Muscle of back (tissue), 11 donors: ENCODE data around the gene CLVS2. TPM values are rescaled to one million over a fixed set of nuclear protein-coding genes. Genes with fewer than 3 reads are reported as not detected.

Experiments used
- DNase-seq, 3 donors: peaks; one replicate each; pipeline versions ENCODE4 v3.0.0 to v3.0.0-alpha.2; 2013
- polyA plus RNA-seq, 10 donors: library from polyadenylated mRNA; unstranded; fragments of 120-200 nt; gene quantifications; one replicate each; pipeline ENCODE4 v1.2.1, GENCODE V29; 2013; ENCODE audit not compliant: insufficient read length in 10 of 10

Gene CLVS2
- polyA plus RNA-seq, 10 donors, result 0.18 to 0.99 (median 0.49) TPM

GRCh38 chr6:123022975-123023374 lies 26.9 kb downstream of the CLVS2 start:
- DNase-seq, result peak in 2 of 3 donors; percentile 6 to 30

- no peak for DNase-seq
Observed at GRCh38 chr6:123024976-123025375, 28.9 kb downstream of the CLVS2 start.

- no peak for DNase-seq
Observed at GRCh38 chr6:123027408-123027807, 31.4 kb downstream of the CLVS2 start.

DNA sequence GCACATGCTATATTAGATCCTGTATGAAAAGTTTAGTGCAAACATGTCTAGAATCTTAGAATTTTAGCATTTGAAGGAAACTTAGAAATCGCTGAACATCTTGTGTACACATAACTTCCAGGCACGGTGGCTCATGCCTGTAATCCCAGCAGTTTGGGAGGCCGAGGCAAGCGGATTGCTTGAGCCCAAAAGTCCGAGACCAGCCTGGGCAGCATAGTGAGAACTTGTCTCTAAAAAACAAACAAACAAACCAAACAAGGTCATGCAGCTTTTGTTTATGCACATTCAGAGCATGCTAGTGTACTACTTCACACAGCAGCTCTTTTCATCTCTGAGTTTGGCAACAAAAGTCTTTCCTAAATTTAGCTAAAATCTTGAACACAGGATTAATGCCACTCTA lies 32.2 kb downstream of the CLVS2 start:
- no peak for DNase-seq

GRCh38 chr6:123030282-123030681 lies 34.2 kb downstream of the CLVS2 start:
- no peak for DNase-seq

DNA sequence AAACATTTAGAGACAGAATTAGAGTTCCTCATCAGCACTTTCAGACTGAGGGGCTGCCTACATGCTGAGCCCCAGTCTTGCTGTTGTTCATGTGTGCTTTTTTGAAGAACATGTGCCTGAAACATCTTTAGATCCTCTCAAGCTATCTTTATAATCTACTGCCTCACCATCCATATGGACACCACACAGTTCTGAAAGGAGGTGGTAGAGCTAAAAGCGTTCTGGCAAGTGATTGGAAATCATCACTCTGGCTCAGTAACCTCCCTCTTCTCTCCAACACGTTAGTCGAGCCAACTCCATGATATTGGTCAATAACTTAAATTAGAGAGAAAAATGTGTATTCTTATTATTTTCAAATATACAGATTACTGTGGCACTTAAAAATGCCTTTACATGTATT lies 40.6 kb downstream of the CLVS2 start:
- no peak for DNase-seq

- no peak for DNase-seq
Observed at GRCh38 chr6:123039431-123039830, 43.4 kb downstream of the CLVS2 start.

- DNase-seq, result no peak
Observed at GRCh38 chr6:123042401-123042800, 46.4 kb downstream of the CLVS2 start.

GRCh38 chr6:123044341-123044860 lies 48.4 kb downstream of the CLVS2 start:
- no peak for DNase-seq

DNA sequence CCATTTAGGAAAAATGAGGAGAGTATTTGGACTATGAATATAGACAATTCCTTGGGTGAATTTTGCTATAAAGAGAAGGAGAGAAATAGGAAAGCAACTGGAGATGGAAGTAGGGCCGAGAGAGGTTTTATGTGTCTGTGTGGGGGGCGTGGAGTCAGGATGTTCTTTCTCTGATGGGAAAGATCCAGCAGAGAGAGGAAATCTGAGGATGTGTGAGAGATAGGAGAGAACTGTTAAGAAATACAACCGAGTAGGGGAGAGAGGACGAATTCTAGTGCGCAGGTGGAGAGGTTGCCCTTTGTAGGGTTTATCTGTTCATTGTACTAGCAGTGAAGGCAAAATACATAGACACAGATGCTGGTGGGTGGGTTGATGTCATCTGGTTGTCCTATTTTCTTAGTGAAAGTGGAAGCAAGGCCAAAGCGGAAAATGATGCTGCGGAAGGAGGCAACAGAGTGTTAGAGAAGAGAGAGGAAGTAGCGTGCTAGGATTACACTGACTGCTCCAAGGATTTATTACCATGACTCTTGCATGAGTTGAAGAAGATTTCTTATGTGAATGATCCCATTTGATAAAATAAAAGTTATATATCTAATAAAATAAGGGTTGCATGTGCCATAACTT lies 57.7 kb downstream of the CLVS2 start:
- peak in 1 of 3 donors; percentile 7 for DNase-seq

GRCh38 chr6:123055256-123055655 lies 59.2 kb downstream of the CLVS2 start:
- DNase-seq, result peak in 1 of 3 donors; percentile 5

DNA sequence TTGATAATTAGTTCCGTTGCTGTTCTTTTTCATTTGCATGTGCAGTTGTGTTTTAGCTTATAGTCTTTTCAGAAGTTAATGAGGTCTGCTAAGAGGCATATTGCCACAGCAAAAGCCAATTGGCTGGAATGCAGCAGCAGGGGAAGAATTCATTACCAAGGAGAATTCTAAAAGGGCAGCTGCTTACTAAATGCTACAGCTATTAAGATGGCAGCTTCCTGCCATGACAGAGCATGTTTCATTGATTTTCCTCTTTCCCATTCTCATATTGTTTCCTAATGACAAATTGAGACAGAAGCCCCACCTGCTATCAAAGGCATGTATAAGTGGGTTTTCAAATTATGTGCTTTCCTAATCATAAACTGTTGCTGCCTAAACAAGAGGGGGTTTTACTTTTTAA lies 66.6 kb downstream of the CLVS2 start:
- DNase-seq, result no peak

DNA sequence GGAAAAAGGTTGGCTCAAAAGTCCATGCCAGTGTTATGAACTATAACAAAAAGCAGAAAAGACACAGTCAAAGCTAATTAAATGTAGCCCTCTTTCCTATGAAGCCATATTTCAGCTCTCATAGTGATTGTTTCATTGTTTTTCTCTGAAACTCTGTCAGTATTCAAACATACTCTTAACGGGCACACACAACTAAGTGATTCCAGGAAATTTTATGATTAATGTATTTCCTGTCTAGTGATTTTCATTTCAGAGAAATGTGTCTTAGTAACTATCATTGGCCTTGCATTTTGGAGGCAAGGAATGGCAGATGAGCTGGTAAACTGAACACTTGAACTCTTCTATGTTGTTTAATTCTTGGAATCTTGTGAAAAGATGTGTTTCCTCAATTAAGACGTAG lies 68.0 kb downstream of the CLVS2 start:
- DNase-seq, result no peak

GRCh38 chr6:123074616-123075015 lies 78.6 kb downstream of the CLVS2 start:
- no peak for DNase-seq

- DNase-seq, result no peak
Observed at GRCh38 chr6:123085403-123085802, 89.4 kb downstream of the CLVS2 start.

DNA sequence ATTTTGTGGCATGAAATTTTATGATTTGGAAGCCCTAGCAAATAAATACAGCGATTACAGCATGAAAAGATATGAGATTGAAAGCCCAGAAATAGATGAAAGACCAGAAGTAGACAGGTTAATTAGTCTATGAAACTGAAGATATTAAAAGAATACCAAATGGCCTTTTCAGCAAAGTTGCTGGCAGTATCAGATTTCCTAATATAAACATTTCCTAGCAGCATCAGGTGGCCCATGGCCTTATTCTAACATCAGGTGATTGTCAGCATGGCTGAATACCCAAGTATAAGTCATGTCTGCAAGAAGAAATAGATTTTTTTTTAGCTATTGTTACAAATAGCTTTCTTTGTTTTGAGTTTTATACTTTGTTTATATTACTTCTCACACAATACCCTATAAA lies 93.2 kb downstream of the CLVS2 start:
- no peak for DNase-seq

DNA sequence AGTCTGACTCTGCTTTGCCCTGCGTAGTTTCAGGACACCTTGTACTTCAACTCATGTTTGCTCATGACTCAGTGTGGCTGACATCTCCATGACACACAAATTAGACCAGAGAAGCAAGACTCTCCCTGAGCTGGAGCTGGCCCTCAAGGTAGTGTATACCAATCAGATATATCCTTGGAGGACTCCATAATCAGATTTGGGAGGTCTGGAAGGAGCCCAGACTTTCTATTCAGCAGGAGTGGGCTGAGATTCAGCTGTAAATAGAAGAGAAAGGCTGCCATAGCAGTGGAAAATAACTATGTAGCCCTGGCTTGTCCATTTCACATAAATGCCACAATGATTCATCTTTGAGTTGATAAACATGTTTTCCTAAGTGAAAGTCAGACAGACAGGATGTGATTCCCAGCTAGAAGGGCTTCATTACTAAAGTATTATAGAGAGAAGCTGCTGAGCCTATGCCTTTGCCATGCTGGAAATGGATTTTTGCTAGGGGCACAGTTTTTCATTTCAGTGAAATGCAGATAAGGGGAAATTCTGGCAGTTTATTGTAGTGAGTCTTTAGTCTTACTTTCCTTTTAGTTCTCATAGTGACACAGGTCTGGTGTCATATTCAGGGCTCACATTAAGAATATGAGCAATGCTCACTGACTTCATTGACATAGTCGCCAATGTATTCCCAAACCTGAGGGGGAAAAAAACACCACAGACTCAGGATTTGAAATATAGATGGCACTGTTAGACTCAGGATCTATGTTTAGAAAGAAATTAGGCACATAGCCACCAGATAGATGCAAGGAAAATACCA lies 95.3 kb downstream of the CLVS2 start:
- DNase-seq, result no peak

DNA sequence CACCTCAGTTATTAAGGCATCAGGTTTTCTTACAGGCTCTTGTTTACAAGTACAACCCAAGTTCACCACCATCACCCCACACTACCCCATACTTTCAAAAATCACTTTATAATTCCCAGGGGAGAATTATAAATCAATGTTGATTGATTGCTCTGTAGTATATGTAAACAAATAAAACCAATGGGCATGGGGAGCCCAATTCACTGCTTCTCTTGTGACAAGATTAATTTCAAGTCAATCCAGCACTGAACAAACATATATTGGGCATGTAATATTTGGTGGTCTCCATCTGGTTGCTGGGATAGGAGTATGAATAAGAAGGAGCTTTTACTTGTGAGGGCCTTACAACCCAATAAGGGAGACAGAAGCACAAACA lies 95.8 kb downstream of the CLVS2 start:
- DNase-seq, result no peak

DNA sequence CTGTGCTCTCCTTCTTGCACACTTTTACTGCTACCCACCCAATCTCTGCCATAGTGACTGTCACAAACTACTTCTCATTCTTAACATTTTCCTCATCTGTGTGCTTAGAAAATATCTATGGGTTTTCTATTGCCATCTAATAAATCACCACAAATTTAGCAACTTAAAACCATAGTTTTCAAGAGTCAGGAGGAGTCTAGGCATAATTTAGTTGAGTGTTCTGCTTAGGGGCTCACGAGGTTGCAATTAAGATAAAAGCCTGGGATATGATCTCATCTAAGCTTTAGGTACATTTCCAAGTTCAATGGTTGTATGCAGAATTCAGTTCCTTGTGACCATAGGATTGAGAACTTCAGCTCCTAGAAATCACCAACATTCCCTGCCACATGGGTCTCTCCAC lies 98.8 kb downstream of the CLVS2 start:
- no peak for DNase-seq

GRCh38 chr6:123105561-123105960 lies 109.5 kb downstream of the CLVS2 start:
- no peak for DNase-seq

- DNase-seq, result no peak
Observed at GRCh38 chr6:123116370-123116769, 120.3 kb downstream of the CLVS2 start.

- DNase-seq, result no peak
Observed at GRCh38 chr6:123117145-123117908, 121.3 kb downstream of the CLVS2 start.

- no peak for DNase-seq
Observed at GRCh38 chr6:123118811-123119210, 122.8 kb downstream of the CLVS2 start.
